ENCODE data around the gene RPL36.

- TF ChIP-seq EZH2phosphoT487 (IDR thresholded peaks at IDR 0.05; ENCODE audit: borderline replicate concordance) (no peak), CTCF (IDR thresholded peaks at IDR 0.05 in 2 of 3, conservative IDR thresholded peaks at IDR 0.05 in 1 of 3; ENCODE audit: borderline replicate concordance in 1 of 3, insufficient read depth in 1 of 3, low read depth in 2 of 3, low read length in 2 of 3) (no peak), POLR2AphosphoS5 (IDR thresholded peaks at IDR 0.05; ENCODE audit: low read depth, low read length) (no peak), ZBTB33 (IDR thresholded peaks at IDR 0.05; ENCODE audit: extremely low read depth, insufficient replicate concordance, low read length) (no peak), CEBPB (IDR thresholded peaks at IDR 0.05; ENCODE audit: low read depth) (no peak), MAX (IDR thresholded peaks at IDR 0.05) (no peak), SP1 (IDR thresholded peaks at IDR 0.05; ENCODE audit: low read depth) (no peak), EZH2 (IDR thresholded peaks at IDR 0.05) (no peak)
Observed at GRCh38 chr19:5673752-5674151, 16.3 kb upstream of the RPL36 start.

Measured in HCT116 (cell line).